Mucosa of stomach (tissue), 1 donor: Measurements from ENCODE around the gene C16orf92.
"Not testable (repeated sequence)": the region's sequence is repeated elsewhere in the genome, so short reads cannot be mapped to it uniquely, and the experiment has no call there.

Source experiments
- H3K27me3 ChIP-seq: one replicate; pipeline ENCODE4 v1.7.0; 2013; ENCODE audit warnings: mild to moderate bottlenecking, low read length; ENCODE audit not compliant: control insufficient read depth, insufficient read depth
- H3K36me3 ChIP-seq: one replicate; pipeline ENCODE4 v1.7.0; 2013; ENCODE audit warnings: low read length; ENCODE audit not compliant: control insufficient read depth, insufficient read depth
- H3K4me1 ChIP-seq: one replicate; pipeline ENCODE4 v1.7.0; 2013; ENCODE audit warnings: mild to moderate bottlenecking, low read length; ENCODE audit not compliant: control insufficient read depth, insufficient read depth
- H3K4me3 ChIP-seq: one replicate; pipeline ENCODE4 v1.7.0; 2013; ENCODE audit warnings: low read length
- H3K9ac ChIP-seq: one replicate; pipeline ENCODE4 v1.7.0; 2013; ENCODE audit warnings: mild to moderate bottlenecking, low read length, moderate library complexity
- H3K9me3 ChIP-seq: one replicate; pipeline ENCODE4 v1.7.0; 2013; ENCODE audit warnings: mild to moderate bottlenecking, low read length, moderate library complexity; ENCODE audit not compliant: control insufficient read depth
- donor health status: Pancreatic carcinoma.

Gene C16orf92

DNA sequence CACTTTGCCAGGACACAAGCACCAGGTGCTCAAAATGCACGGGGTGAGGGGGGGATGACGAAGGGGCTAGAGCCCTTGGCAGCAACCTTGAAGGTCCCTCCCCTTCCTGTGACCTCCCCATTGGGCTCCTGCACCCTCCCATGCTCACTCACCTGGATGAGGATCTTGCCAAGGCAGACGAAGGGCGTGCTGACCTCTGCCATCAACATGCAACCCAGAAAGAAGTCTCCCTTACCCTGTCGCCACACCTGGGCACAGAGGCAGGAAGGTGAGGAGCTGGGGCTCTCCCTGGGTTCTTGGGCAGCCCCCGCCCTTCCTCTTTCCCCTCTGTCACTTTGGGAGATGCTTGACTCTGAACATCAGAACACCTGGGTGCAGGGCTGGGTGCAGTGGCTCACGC, 2.6 kb downstream of the C16orf92 start:
- H3K9ac ChIP-seq: no peak overlapping the region
- H3K4me3 ChIP-seq: no peak overlapping the region
- H3K27me3 ChIP-seq: peaks cover 43% of the 10 kb centered on the region
- H3K4me1 ChIP-seq: peaks cover 10% of the 10 kb centered on the region
- no peaks in the 10 kb centered on the region for H3K9me3 ChIP-seq
- no peaks in the 10 kb centered on the region for H3K36me3 ChIP-seq

DNA sequence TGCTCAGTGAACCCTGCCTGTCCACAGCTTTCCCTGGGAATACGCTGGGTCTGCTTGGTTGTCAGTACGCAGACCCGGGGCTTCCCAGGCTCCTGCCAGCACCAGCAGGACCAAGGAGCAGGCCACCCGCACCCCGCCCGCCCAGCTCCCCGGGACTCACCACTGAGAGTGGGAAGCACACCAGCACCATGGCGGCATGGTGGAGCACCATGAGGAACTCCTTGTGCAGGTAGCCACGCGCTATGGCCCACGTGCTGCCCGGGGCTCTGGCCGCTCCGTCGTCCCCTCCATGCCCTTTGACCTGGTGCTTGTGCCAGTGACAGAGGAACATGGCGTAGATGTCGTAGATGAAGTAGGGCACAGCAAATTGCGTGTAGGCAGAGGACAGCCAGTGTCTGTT, 3.5 kb downstream of the C16orf92 start:
- peaks cover 9% of the 10 kb centered on the region for H3K4me1 ChIP-seq
- H3K9me3 ChIP-seq: no peaks in the 10 kb centered on the region
- no peak overlapping the region for H3K9ac ChIP-seq
- no peak overlapping the region for H3K4me3 ChIP-seq
- no peaks in the 10 kb centered on the region for H3K36me3 ChIP-seq
- peaks cover 44% of the 10 kb centered on the region for H3K27me3 ChIP-seq

DNA sequence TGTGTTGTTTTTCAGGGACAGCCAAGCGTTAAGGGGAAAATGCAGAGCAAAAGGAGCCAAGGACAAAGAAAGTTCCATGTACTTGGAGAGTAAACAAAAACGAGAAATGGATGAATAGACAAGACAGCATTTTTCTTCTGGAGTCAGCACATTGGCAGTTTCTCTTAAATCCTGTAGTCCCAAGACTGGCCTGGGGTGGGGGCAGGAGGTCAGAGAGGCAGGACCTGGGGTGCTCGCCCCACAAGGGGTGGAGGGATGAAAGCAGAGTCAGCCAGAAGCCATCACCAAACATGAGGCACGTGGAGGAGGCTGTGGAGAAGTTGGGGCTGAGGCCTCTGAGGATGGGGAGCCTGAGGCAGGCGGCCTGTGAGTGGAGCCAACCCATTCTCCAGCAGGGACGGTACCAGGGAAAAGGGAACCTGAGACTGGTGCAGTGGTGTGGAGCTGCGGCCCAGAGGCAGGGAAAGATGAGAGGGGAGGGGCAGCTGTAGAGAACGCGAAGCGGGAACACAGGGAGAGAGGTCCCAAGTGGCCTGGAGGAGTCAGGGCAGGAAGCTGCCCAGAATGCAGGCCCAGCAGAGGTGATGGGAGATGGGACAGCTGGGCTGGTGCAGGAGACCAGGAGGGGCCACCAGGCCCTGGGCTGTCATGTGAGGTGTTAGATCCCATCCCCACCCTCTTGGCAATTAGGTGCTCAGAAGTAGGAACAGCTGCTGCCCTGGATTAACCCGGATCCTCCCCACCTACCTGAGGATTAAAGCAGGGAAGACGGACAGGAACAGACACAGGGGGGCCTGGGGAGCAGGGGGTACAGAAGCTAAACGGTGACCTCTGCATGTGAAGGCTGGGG, 4.8 kb downstream of the C16orf92 start:
- Histone ChIP-seq H3K4me1 (peaks cover 5% of the 10 kb centered on the region), H3K27me3 (peaks cover 58% of the 10 kb centered on the region), H3K4me3 (no peak overlapping the region), H3K36me3 (no peaks in the 10 kb centered on the region), H3K9ac (no peak overlapping the region), H3K9me3 (no peaks in the 10 kb centered on the region)

DNA sequence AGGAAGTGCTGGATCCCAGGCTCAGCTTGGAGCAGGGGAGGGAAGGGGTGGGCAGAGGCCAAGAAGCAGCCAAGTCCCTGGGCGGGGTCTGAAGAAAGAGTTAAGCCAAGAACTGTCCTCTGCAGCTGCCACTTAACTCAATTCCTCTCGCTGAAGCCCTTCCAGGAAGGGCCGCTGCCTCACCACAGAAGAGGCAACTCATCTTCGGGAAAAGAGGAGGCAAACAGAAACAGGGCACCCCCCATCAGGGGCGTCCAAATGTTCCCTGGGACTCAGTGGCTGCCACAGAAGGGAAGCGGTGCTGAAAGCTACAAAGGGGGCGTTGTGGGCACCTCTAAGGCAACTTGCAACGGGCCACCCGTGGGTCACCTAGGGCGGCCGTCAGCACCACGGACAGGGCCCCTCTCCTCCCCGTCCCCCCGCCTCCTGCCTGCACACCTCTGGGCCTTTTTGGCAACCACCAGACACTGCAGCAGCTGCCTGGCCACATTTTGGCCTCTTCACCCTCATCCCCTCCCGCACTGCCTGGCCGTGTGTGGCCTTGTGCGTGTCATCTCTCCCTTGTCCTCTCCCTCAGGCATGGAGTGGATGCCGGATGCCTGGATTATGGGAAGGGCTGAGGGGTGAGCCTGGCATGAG, 5.6 kb downstream of the C16orf92 start:
- no peak overlapping the region for H3K9ac ChIP-seq
- H3K27me3 ChIP-seq: peaks cover 63% of the 10 kb centered on the region
- H3K36me3 ChIP-seq: no peaks in the 10 kb centered on the region
- H3K4me3 ChIP-seq: no peak overlapping the region
- no peaks in the 10 kb centered on the region for H3K9me3 ChIP-seq
- H3K4me1 ChIP-seq: peaks cover 5% of the 10 kb centered on the region

GRCh38 chr16:30030011-30030685, 7.2 kb downstream of the C16orf92 start:
- H3K36me3 ChIP-seq: no peaks in the 10 kb centered on the region
- H3K4me3 ChIP-seq: no peak overlapping the region
- H3K27me3 ChIP-seq: peaks cover 70% of the 10 kb centered on the region
- peaks cover 5% of the 10 kb centered on the region for H3K4me1 ChIP-seq
- H3K9me3 ChIP-seq: no peaks in the 10 kb centered on the region
- no peak overlapping the region for H3K9ac ChIP-seq

- no peak within 1 kb of the TSS for H3K9ac ChIP-seq
- H3K9me3 ChIP-seq: no peaks in the 10 kb centered on the region
- H3K4me1 ChIP-seq: peaks cover 5% of the 10 kb centered on the region
- no peaks in the 10 kb centered on the region for H3K36me3 ChIP-seq
- peaks cover 69% of the 10 kb centered on the region for H3K27me3 ChIP-seq
- no peak within 1 kb of the TSS for H3K4me3 ChIP-seq
Observed at GRCh38 chr16:30030841-30031413, 7.9 kb downstream of the C16orf92 start, which contains the start of gene TLCD3B. Gene TLCD3B, minus strand, starts transcription at chr16:30031271. Its CDS starts 744 bp downstream, at chr16:30030527.

- H3K4me1 ChIP-seq: peaks cover 5% of the 10 kb centered on the region
- H3K27me3 ChIP-seq: peaks cover 69% of the 10 kb centered on the region
- H3K9me3 ChIP-seq: no peaks in the 10 kb centered on the region
- H3K36me3 ChIP-seq: no peaks in the 10 kb centered on the region
- H3K4me3 ChIP-seq: no peak overlapping the region
- no peak overlapping the region for H3K9ac ChIP-seq
Observed at GRCh38 chr16:30031477-30031918, 8.5 kb downstream of the C16orf92 start.

DNA sequence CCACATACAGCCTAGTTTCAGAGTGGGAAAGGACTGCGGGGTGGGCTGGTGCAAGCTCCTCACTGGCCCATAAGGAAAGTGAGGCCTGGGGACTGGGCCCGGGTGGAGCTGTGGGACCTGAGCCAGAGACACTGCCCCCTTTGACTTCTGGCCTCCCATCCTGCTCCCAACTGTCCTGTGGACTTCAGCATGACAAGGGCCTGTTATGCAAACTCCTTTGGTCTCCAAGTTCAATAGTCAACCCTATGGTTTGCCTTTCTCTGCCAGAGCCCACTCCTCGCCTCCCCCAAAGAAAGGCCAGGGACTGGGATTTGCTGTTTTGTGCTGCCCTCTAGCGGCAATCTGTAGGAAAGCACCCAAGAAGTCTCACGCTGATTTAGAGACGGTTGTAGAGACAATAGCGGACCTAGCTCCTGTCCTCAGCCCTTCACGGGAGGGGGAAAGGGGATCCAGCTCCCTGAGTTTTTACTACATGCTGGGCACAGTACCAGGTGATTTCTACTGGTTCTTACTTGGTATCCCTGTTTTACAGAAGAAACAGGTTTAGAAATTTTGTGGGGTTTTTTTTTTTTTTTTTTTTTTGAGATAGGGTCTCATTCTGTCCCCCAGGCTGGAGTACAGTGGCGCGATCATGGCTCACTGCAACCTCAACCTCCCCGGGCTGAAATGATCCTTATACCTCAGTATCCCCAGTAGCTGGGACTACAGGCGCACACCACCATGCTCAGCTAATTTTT, 9.3 kb downstream of the C16orf92 start:
- Histone ChIP-seq H3K9ac (no peak overlapping the region), H3K9me3 (no peaks in the 10 kb centered on the region), H3K36me3 (no peaks in the 10 kb centered on the region), H3K4me3 (no peak overlapping the region), H3K27me3 (peaks cover 67% of the 10 kb centered on the region), H3K4me1 (peaks cover 5% of the 10 kb centered on the region)

DNA sequence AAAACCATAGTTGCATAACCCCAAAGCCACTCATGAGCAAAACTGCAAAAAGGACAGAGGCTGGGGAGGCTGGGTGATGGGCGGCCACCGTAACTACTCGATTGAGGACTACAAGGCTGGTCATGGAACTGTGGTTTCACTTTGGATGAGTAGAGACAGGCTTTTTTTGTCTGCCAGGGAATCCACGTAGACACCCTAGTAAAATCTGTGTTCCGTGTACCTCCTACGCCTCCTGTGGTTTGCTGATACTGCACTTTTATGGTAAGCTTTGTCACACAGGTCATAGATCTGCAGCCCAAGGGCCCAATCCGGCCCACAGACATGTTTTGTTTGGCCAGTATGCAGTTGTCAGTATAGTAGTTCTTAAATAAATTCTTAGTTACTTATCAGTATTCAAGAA, 10.3 kb downstream of the C16orf92 start:
- Histone ChIP-seq H3K9me3 (no peaks in the 10 kb centered on the region), H3K4me1 (peaks cover 5% of the 10 kb centered on the region), H3K36me3 (no peaks in the 10 kb centered on the region), H3K27me3 (peaks cover 59% of the 10 kb centered on the region), H3K9ac (no peak overlapping the region), H3K4me3 (no peak overlapping the region)

- Histone ChIP-seq H3K4me1 (no peaks in the 10 kb centered on the region), H3K27me3 (peaks cover 4% of the 10 kb centered on the region), H3K9me3 (no peaks in the 10 kb centered on the region), H3K4me3 (no peak overlapping the region), H3K9ac (no peak overlapping the region), H3K36me3 (no peaks in the 10 kb centered on the region)
Observed at GRCh38 chr16:30040221-30040620, 17.2 kb downstream of the C16orf92 start.

DNA sequence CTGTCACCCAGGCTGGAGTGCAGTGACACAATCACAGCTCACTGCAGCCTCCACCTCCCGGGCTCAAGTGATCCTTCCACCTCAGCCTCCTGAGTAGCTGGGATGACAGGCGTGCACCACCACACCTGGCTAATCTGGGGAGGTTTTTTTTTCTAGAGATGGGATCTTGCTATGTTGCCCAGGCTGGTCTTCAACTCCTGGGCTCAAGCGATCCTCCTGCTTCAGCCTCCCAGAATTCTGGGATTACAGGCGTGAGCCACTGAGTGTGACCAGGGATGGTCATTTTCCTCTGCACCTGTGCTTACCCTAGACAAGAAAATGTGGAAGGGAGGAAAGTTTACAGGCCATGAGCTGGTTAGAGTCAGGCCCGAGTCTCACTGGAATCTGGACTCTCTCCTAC, 17.7 kb downstream of the C16orf92 start:
- not testable (repeated sequence) for H3K9ac ChIP-seq, H3K36me3 ChIP-seq, H3K4me3 ChIP-seq, H3K27me3 ChIP-seq, H3K4me1 ChIP-seq, H3K9me3 ChIP-seq
